Spinal cord (tissue), 10 donors: ENCODE data around the gene ZNF524. TPM values are rescaled to one million over a fixed set of nuclear protein-coding genes. Genes with fewer than 3 reads are reported as not detected.

Experiments used
- DNase-seq, 6 donors: peaks; one replicate each; pipeline versions ENCODE4 v3.0.0 to v3.0.0-alpha.2; 2013 to 2015; ENCODE audit warnings: low spot score in 6 of 6, low read depth in 4 of 6
- H3K27ac ChIP-seq: one replicate; pipeline ENCODE4 v1.5.1; 2013; ENCODE audit warnings: low read depth, low read length, control low read depth
- H3K27me3 ChIP-seq: one replicate; pipeline ENCODE4 v1.6.1; 2013; ENCODE audit warnings: low read length; ENCODE audit not compliant: control insufficient read depth, insufficient read depth
- H3K36me3 ChIP-seq: one replicate; pipeline ENCODE4 v1.6.1; 2013; ENCODE audit warnings: low read length; ENCODE audit not compliant: control insufficient read depth, insufficient read depth
- H3K4me1 ChIP-seq: one replicate; pipeline ENCODE4 v1.6.1; 2013; ENCODE audit warnings: low read length; ENCODE audit not compliant: control insufficient read depth, insufficient read depth
- H3K4me3 ChIP-seq: one replicate; pipeline ENCODE4 v1.5.1; 2013; ENCODE audit warnings: low read depth, low read length, control low read depth
- H3K9me3 ChIP-seq: one replicate; pipeline ENCODE4 v1.6.1; 2013; ENCODE audit warnings: low read length; ENCODE audit not compliant: control insufficient read depth, insufficient read depth
- WGBS: methylation state at CpG from one replicate; pipeline ENCODE4 v1.1.5; 2013; ENCODE audit warnings: missing lambda C conversion rate; ENCODE audit not compliant: insufficient coverage; 5-methylcytosine and 5-hydroxymethylcytosine counted together
- polyA plus RNA-seq, 2 donors: library from polyadenylated mRNA; unstranded; fragments of 120-200 nt; gene quantifications; one replicate each; pipeline ENCODE4 v1.2.1, GENCODE V29; 2013; ENCODE audit not compliant: insufficient read length in 2 of 2
- total RNA-seq, 2 donors: library from RNA; depleted of rRNA in 1 of 2; stranded (reverse); fragments of 120-200 nt in 1 of 2; fragments of >200 nt in 1 of 2; gene quantifications; one replicate each; pipeline versions ENCODE4 v1.2.3 to v1.2.4, GENCODE V29; 2013 to 2014
- donor health status: healthy.

Gene ZNF524
- total and polyA plus RNA-seq, 4 donors: 5.1 to 13.6 (median 10.4) TPM

DNA sequence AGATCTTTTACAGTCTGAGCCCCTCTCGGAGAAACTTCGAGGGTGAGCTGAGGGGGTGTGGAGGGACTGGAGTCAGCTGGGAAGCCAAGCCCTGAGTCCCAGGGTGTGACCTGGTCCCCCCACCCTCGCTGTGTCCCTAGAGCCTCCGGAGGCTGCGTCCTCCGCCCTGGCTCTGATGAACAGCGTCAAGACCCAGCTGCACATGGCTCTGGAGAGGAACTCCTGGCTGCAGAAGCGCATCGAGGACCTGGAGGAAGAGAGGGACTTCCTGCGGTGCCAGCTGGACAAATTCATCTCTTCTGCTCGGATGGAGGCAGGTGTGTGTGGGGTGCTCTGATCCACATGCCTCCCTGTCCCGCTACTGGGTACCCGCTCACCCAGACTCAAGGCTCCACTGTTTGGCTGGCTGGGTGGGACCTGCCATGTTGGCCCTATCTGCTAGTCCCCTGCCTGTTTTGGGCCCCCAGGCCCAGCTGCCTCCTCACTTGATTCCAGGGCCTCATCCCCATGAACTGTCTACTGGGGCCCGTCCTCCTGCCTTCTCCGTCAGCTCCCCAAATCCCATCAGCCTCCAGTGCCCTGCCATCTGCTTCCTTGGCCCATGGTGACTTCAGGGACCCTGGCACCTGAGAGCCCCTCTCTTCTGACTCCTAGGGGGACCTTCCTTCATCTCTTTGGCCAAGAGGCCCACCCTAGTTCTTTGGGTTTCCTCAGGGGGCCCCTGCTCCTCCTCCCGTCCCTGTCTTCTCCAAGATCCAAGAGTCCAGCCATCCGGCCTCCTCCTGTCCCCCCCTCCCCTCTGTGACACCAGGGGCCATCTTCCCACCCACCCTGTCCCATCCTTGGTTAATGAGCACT is 49.4 kb downstream of the ZNF524 start:
- Histone ChIP-seq H3K4me3 (peak overlapping the region; percentile 68), H3K27me3 (no peaks in the 10 kb centered on the region), H3K9me3 (no peaks in the 10 kb centered on the region), H3K4me1 (peaks cover 50% of the 10 kb centered on the region), H3K36me3 (peaks cover 67% of the 10 kb centered on the region), H3K27ac (no peak overlapping the region)
- 87% methylated on average over 17 of the region's 17 CpGs for WGBS
- DNase-seq: no peak

DNA sequence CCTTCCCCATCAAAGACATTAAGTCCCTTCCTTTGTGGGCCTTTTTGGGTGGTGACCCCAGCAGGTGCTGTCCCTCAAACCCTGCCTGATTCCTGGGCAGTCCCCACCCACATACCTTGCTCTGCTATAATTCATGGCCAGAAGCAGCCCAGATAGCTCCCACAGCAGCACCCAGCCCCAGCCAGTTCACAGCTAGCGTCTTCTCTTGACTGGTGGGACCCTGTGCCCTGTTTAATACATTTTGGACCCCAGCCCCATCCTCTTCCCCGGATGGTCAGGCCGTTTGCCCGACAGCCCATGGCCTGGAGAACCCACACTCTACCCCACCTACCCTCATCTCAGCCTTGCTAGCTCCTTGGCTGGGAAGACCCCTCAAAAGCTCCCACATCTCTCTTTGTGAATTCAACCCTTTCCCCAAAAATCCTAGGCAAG is 50.1 kb downstream of the ZNF524 start:
- no peaks in the 10 kb centered on the region for H3K9me3 ChIP-seq
- no peaks in the 10 kb centered on the region for H3K27me3 ChIP-seq
- H3K27ac ChIP-seq: no peak overlapping the region

DNA sequence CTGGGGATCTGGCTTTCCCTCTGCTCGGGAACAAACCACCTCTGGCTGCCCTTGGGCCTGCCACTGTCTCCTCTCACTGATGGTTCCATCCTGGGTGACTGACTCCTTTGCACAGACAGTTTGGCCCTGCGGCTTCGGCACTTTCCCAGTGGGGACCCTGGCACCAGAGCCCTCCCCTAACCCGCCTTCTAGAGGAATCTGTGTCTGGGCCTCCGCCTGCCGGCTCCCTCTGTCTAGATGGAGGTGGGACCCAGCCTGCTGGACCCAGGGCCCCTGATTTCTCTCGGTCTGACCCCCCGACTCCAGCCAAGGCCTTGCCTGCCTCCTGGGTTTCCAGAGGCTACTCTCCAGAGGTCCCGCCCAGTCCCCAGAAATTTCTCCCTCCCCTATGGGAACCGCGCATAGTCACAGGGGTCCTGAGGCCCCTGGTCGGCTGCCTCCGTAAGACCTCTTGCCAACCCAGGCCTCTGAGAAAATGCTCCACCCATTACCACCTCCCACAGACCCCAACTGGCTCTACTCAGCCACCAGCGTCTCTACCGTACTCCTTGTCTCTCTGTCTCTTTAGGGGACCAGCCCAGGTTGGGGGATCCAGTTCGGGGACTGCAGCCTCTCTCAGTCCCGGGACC is 50.6 kb downstream of the ZNF524 start:
- H3K4me3 ChIP-seq: no peak overlapping the region
- H3K36me3 ChIP-seq: peaks cover 56% of the 10 kb centered on the region
- H3K4me1 ChIP-seq: peaks cover 42% of the 10 kb centered on the region
- DNase-seq: no peak
- 90% methylated on average over 17 of the region's 17 CpGs for WGBS
- no peak overlapping the region for H3K27ac ChIP-seq
- H3K27me3 ChIP-seq: no peaks in the 10 kb centered on the region
- no peaks in the 10 kb centered on the region for H3K9me3 ChIP-seq

More for the DNA sequence above, 50.1 kb downstream of the ZNF524 start:
- WGBS: 93% methylated on average over 4 of the region's 4 CpGs
- Histone ChIP-seq H3K4me1 (peaks cover 43% of the 10 kb centered on the region), H3K36me3 (peaks cover 61% of the 10 kb centered on the region), H3K4me3 (no peak overlapping the region)
- DNase-seq: no peak

DNA sequence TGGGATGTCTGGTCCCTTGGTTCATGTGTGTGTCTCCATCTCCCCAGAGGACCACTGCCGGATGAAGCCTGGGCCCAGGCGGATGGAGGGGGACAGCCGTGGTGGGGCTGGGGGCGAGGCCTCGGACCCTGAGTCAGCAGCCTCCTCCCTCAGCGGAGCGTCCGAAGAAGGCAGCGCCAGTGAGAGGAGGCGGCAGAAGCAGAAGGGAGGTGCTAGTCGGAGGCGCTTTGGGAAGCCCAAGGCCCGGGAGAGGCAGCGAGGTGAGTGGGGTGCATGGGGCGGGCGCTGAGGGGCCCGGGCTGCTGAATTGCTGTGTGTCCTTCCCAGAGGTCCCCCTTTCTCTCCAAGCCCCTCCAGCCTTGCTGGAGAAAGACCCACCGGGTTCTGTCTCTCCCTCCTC is 51.1 kb downstream of the ZNF524 start:
- Histone ChIP-seq H3K27me3 (no peaks in the 10 kb centered on the region), H3K36me3 (peaks cover 52% of the 10 kb centered on the region), H3K27ac (no peak overlapping the region), H3K4me1 (peaks cover 42% of the 10 kb centered on the region), H3K9me3 (no peaks in the 10 kb centered on the region), H3K4me3 (no peak overlapping the region)
- DNase-seq: no peak
- 92% methylated on average over 6 of the region's 18 CpGs for WGBS

DNA sequence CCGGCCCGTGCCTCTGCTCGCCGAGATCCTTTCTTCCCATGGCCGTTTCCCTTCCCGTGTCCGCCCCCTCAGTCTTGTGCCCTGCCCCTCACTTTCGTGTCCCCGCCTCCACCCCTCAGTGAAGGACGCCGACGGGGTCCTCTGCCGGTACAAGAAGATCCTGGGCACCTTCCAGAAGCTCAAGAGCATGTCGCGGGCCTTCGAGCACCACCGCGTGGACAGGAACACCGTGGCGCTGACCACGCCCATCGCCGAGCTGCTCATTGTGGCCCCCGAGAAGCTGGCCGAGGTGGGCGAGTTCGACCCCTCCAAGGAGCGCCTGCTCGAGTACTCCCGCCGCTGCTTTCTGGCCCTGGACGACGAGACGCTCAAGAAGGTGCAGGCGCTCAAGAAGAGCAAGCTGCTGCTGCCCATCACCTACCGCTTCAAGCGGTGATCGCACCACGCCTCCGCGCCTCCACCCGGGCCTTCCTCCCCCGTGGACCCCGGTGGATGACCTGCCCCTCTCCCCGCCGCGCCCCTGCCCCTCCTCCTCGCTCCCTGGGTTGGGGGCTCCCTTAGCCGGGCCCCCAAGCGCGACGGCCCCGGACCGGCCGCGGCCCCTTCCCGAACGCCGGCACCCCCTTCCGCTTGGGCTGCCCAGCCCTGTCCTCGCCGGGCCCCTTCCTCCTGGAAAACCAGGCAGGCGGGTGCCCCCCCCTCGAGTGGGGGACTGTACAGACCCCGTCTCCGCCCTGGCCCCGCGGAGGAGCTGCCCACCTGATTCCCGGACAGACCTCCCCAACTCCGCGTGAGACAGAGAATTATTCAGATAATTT is 52.4 kb downstream of the ZNF524 start:
- DNase-seq: no peak
- 48% methylated on average over 63 of the region's 71 CpGs for WGBS
- peaks cover 42% of the 10 kb centered on the region for H3K4me1 ChIP-seq
- no peaks in the 10 kb centered on the region for H3K9me3 ChIP-seq
- no peaks in the 10 kb centered on the region for H3K27me3 ChIP-seq
- no peak overlapping the region for H3K27ac ChIP-seq
- no peak overlapping the region for H3K4me3 ChIP-seq
- H3K36me3 ChIP-seq: peaks cover 55% of the 10 kb centered on the region

Other genes starting within 250 kb of the ZNF524 start
- gene COX6B2, start 245.6 kb upstream of the ZNF524 start, total RNA-seq: 1 to 10 TPM in 1 of 2 donors, under 1 TPM in 1; 0.69 to 2.8 TPM
- 1 to 10 TPM; 3.8 to 4.8 TPM for gene COX6B2, start 245.6 kb upstream of the ZNF524 start, polyA plus RNA-seq
- not detected for gene GARIN5B, start 237.0 kb upstream of the ZNF524 start, total RNA-seq
- under 1 TPM; 0.14 to 0.43 TPM for gene GARIN5B, start 237.0 kb upstream of the ZNF524 start, polyA plus RNA-seq
- under 1 TPM; 0.20 to 0.22 TPM for gene IL11, start 229.8 kb upstream of the ZNF524 start, total RNA-seq
- 1 to 10 TPM; 1.5 to 1.9 TPM for gene IL11, start 229.8 kb upstream of the ZNF524 start, polyA plus RNA-seq
- gene TMEM190, start 223.5 kb upstream of the ZNF524 start, total RNA-seq: 1 to 10 TPM in 1 of 2 donors, under 1 TPM in 1; 0.40 to 2.2 TPM
- gene TMEM190, start 223.5 kb upstream of the ZNF524 start, polyA plus RNA-seq: 1 to 10 TPM in 1 of 2 donors, under 1 TPM in 1; 0.65 to 5.0 TPM
- under 1 TPM in 1 of 2 donors, not detected in 1; 0.55 TPM for gene TMEM238, start 216.0 kb upstream of the ZNF524 start, total RNA-seq
- under 1 TPM; 0.69 to 0.86 TPM for gene TMEM238, start 216.0 kb upstream of the ZNF524 start, polyA plus RNA-seq
- 100 to 1,000 TPM; 135 to 417 TPM for gene RPL28, start 214.4 kb upstream of the ZNF524 start, total RNA-seq
- gene RPL28, start 214.4 kb upstream of the ZNF524 start, polyA plus RNA-seq: 1,000 to 10,000 TPM; 1,153 to 1,205 TPM
- gene UBE2S, start 192.5 kb upstream of the ZNF524 start, total RNA-seq: 10 to 100 TPM; 14.6 to 55.8 TPM
- 100 to 1,000 TPM; 104 to 124 TPM for gene UBE2S, start 192.5 kb upstream of the ZNF524 start, polyA plus RNA-seq
- gene SHISA7, start 157.0 kb upstream of the ZNF524 start, total RNA-seq: 1 to 10 TPM; 4.0 to 5.2 TPM
- 10 to 100 TPM; 29.1 to 35.6 TPM for gene SHISA7, start 157.0 kb upstream of the ZNF524 start, polyA plus RNA-seq
- 10 to 100 TPM; 30.3 to 59.3 TPM for gene ISOC2, start 138.6 kb upstream of the ZNF524 start, total RNA-seq
- gene ISOC2, start 138.6 kb upstream of the ZNF524 start, polyA plus RNA-seq: 10 to 100 TPM; 60.2 to 65.1 TPM
- gene C19orf85, start 135.5 kb upstream of the ZNF524 start, total RNA-seq: not detected
- not detected for gene C19orf85, start 135.5 kb upstream of the ZNF524 start, polyA plus RNA-seq
- 1 to 10 TPM; 1.5 to 1.7 TPM for gene ZNF628, start 123.7 kb upstream of the ZNF524 start, total RNA-seq
- gene ZNF628, start 123.7 kb upstream of the ZNF524 start, polyA plus RNA-seq: 1 to 10 TPM; 5.7 to 6.6 TPM
- gene NAT14, start 115.1 kb upstream of the ZNF524 start, total RNA-seq: 10 to 100 TPM; 16.2 to 45.6 TPM
- 10 to 100 TPM; 93.2 to 94.0 TPM for gene NAT14, start 115.1 kb upstream of the ZNF524 start, polyA plus RNA-seq
- gene SSC5D, start 111.9 kb upstream of the ZNF524 start, total RNA-seq: 1 to 10 TPM; 3.5 to 6.0 TPM
- 1 to 10 TPM; 2.3 to 4.7 TPM for gene SSC5D, start 111.9 kb upstream of the ZNF524 start, polyA plus RNA-seq
- under 1 TPM in 1 of 2 donors, not detected in 1; 0.44 TPM for gene SBK2, start 63.2 kb upstream of the ZNF524 start, total RNA-seq
- under 1 TPM in 1 of 2 donors, not detected in 1; 0.15 TPM for gene SBK2, start 63.2 kb upstream of the ZNF524 start, polyA plus RNA-seq
- under 1 TPM in 1 of 2 donors, not detected in 1; 0.11 TPM for gene SBK3, start 54.7 kb upstream of the ZNF524 start, total RNA-seq
- under 1 TPM in 1 of 2 donors, not detected in 1; 0.17 TPM for gene SBK3, start 54.7 kb upstream of the ZNF524 start, polyA plus RNA-seq
- 1 to 10 TPM; 2.1 to 9.9 TPM for gene ZNF579, start 19.4 kb upstream of the ZNF524 start, total RNA-seq
- gene ZNF579, start 19.4 kb upstream of the ZNF524 start, polyA plus RNA-seq: 10 to 100 TPM; 24.9 to 25.3 TPM
- gene FIZ1, start 771 bp upstream of the ZNF524 start, total RNA-seq: 1 to 10 TPM; 2.3 to 7.5 TPM
- gene FIZ1, start 771 bp upstream of the ZNF524 start, polyA plus RNA-seq: 10 to 100 TPM; 23.4 to 26.5 TPM
- gene ZNF865, start 5.4 kb downstream of the ZNF524 start, total RNA-seq: 1 to 10 TPM; 1.4 to 2.1 TPM
- 10 to 100 TPM; 14.8 to 15.4 TPM for gene ZNF865, start 5.4 kb downstream of the ZNF524 start, polyA plus RNA-seq
- 1 to 10 TPM; 2.9 to 6.3 TPM for gene ZNF784, start 24.3 kb downstream of the ZNF524 start, total RNA-seq
- 10 to 100 TPM in 1 of 2 donors, 1 to 10 TPM in 1; 9.9 to 12.8 TPM for gene ZNF784, start 24.3 kb downstream of the ZNF524 start, polyA plus RNA-seq
- 10 to 100 TPM in 1 of 2 donors, 1 to 10 TPM in 1; 3.5 to 15.6 TPM for gene ZNF580, start 40.7 kb downstream of the ZNF524 start, total RNA-seq
- gene ZNF580, start 40.7 kb downstream of the ZNF524 start, polyA plus RNA-seq: 10 to 100 TPM; 61.7 to 71.7 TPM
- gene ZNF581, start 43.4 kb downstream of the ZNF524 start, total RNA-seq: 10 to 100 TPM in 1 of 2 donors, 1 to 10 TPM in 1; 6.6 to 10.5 TPM
- 10 to 100 TPM; 19.0 to 20.5 TPM for gene ZNF581, start 43.4 kb downstream of the ZNF524 start, polyA plus RNA-seq
- 10 to 100 TPM; 13.4 to 14.1 TPM for gene CCDC106, start 47.9 kb downstream of the ZNF524 start, total RNA-seq
- 10 to 100 TPM; 56.9 to 57.6 TPM for gene CCDC106, start 47.9 kb downstream of the ZNF524 start, polyA plus RNA-seq
- gene U2AF2, start 54.7 kb downstream of the ZNF524 start, total RNA-seq: 100 to 1,000 TPM in 1 of 2 donors, 10 to 100 TPM in 1; 60.7 to 119 TPM
- gene U2AF2, start 54.7 kb downstream of the ZNF524 start, polyA plus RNA-seq: 100 to 1,000 TPM; 203 to 207 TPM
- 10 to 100 TPM; 31.3 to 33.4 TPM for gene EPN1, start 74.9 kb downstream of the ZNF524 start, total RNA-seq
- gene EPN1, start 74.9 kb downstream of the ZNF524 start, polyA plus RNA-seq: 100 to 1,000 TPM; 188 to 192 TPM
- gene NLRP9, start 138.1 kb downstream of the ZNF524 start, total RNA-seq: not detected
- under 1 TPM in 1 of 2 donors, not detected in 1; 0.08 TPM for gene NLRP9, start 138.1 kb downstream of the ZNF524 start, polyA plus RNA-seq
- not detected for gene RFPL4A, start 158.8 kb downstream of the ZNF524 start, total RNA-seq
- not detected for gene RFPL4A, start 158.8 kb downstream of the ZNF524 start, polyA plus RNA-seq
- not detected for gene RFPL4AL1, start 168.8 kb downstream of the ZNF524 start, total RNA-seq
- not detected for gene RFPL4AL1, start 168.8 kb downstream of the ZNF524 start, polyA plus RNA-seq
- gene NLRP11, start 231.7 kb downstream of the ZNF524 start, total RNA-seq: not detected
- under 1 TPM in 1 of 2 donors, not detected in 1; 0.15 TPM for gene NLRP11, start 231.7 kb downstream of the ZNF524 start, polyA plus RNA-seq
- not detected for gene NLRP4, start 236.3 kb downstream of the ZNF524 start, total RNA-seq
- not detected for gene NLRP4, start 236.3 kb downstream of the ZNF524 start, polyA plus RNA-seq